Dermis blood vessel endothelial cell (primary cell): ENCODE measurements around the gene SOX10. TPM values are rescaled to one million over a fixed set of nuclear protein-coding genes. Genes with fewer than 3 reads are reported as not detected.
"Not testable (repeated sequence)": the region's sequence is repeated elsewhere in the genome, so short reads cannot be mapped to it uniquely, and the experiment has no call there.

Experiments
- DNase-seq: peaks from one replicate; pipeline ENCODE4 v3.0.0; 2010
- total RNA-seq: library from RNA; depleted of rRNA; stranded (reverse); fragments of >200 nt; gene quantifications from 2 replicates; pipeline ENCODE4 v1.2.3, GENCODE V29; 2014

Gene SOX10
- total RNA-seq, 1 donor from 2014 or later: not detected

GRCh38 chr22:37959231-37959825 is 25.0 kb downstream of the SOX10 start:
- DNase-seq: no peak

DNA sequence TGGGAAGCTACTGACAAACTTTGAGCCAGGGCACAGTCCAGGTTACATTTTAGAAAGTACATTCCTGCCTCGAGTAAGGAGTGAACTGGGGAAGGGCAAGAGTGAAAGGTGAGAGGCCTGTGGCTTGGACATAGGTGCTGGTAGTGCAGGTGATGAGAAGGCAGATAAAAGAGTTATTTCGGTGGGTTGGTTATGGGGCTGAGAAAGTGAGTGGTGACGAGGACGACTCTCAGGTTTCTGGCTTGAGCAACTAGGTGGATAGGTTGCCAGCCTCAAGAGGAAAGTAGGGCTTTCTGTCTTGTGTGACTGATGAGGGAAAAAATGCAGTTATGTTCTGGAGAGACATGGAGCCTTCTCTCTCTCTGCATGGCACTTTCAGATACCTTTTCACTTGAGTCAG is 27.1 kb downstream of the SOX10 start:
- DNase-seq: no peak

DNA sequence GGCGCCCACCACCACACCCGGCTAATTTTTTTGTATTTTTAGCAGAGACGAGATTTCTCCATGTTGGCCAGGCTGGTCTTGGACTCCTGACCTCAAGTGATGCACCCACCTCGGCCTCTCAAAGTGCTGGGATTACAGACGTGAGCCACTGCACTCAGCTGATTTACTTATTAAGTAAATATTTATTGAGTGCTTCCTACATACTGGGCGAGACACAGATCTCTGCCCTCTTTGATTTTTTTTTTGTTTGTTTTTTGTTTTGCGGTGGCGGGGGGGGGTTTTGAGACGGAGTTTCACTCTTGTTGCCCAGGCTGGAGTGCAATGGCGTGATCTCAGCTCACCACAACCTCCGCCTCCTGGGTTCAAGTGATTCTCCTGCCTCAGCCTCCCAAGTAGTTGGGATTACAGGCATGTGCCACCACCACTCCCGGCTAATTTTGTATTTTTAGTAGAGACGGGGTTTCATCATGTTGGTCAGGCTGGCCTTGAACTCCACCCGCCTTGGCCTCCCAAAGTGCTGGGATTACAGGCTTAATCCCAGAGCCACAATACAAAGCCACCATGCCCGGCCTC is 28.4 kb downstream of the SOX10 start:
- DNase-seq: not testable (repeated sequence)

DNA sequence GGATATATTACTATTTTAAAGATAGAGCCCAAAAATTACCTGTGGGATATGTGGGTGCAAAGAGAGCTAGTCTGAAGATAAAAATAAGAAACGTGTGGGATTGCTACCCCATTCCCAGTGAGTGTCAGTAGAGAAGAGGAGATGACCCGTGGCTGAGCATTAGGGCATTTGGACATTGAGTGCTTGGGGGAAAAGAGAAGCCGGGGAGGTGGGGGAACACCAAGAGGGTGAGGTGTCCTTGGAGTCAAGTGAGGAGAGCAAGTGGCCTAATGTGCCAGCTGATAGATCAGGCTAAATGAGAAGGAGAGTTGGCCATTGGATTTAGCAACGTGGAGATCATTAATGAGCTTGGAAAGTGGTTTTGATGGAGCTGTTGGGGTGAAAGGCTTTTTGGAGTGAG is 29.7 kb downstream of the SOX10 start:
- no peak for DNase-seq

DNA sequence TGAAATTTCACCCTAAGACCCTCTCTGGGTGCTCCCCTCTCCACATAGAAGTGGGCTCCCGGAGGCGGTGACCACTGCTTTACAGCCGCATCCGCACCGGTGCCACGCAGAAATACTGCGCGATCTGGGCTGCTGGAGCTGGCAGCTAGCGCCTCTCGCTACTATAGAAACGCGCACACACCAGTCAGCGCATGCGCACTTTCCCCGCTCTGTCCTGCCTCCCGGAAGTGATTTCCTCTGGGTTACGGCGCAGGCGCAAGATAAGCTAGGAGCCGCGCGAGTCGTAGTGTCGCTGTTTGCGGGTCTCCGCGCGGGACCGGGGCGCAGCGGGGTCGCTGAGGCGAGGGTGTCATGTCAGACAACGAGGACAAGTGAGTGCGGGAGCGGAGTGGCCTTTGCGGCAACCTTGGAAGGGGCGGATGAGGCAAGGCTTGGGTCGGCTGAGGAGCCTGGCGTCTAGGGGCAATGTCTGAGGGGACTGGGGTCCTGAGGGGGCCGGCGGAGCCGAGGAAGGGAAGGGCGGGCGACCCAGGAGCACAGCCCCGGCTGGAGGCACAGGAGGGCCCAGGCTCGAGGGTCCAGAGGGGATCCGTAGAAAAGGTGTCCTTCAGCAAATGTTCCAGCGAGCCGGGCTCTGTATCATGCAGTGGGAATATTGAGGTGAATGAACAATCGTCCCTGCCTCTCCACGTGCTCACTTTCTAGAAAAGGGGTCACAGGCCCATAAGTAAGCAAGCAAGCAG is 30.7 kb downstream of the SOX10 start, which contains the start of the genes C22orf23 and POLR2F:
TSS of gene C22orf23 (minus strand) at position 165 of the 743 bp plus-strand sequence. CDS start 452 bp downstream, outside the sequence.
TSS of gene POLR2F (plus strand) at position 263 of the 743 bp plus-strand sequence. CDS start at position 352, 89 bp downstream.
- DNase-seq: peak; percentile 97

DNA sequence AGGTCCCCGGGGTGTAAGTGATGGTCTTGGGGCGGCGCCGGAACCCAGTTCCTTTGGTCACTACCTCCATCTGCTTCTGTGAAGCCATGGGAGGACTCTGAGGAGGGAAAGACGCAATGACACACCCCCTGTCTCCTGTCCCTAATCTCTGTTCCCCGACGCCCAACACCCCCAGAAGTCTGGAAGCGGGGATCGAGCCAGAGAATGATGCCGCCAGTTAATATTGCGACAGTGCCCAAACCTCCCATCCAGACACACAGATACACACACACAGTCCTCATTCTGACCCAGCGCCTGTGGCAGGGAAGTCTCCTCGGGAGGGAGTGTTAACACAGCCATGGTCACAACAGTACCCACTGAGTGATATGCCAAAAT is 31.3 kb downstream of the SOX10 start:
- DNase-seq: no peak

GRCh38 chr22:37952629-37953028 is 31.7 kb downstream of the SOX10 start:
- not testable (repeated sequence) for DNase-seq

GRCh38 chr22:37951305-37951704 is 33.0 kb downstream of the SOX10 start:
- DNase-seq: peak; percentile 23

DNA sequence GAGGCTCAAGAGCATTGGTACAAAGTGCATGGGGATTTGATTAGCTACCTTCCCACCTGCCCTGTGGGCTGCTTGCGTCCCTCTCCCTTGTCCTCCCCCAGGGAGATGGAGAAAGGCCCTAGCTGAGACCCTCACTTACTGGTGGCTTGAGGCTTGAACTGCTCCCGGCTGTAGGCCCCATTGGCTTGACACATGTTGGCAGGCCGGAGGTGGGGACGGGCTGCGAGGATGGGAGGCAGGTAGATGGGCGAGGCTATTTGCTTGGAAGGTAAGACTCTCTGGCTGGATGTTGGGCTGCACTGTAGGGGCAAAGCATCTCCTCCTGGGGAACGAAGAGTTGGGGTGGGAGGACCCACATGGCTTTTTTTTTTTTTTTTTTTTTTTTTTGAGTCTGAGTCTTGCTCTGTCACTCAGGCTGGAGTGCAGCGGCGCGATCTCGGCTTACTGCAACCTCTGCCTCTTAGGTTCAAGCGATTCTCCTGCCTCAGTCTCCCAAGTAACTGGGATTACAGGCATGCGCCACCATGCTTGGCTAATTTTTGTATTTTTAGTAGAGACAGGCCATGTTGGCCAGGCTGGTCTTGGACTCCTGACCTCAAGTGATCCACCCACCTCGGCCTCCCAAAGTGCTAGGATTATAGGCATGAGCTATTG is 37.1 kb downstream of the SOX10 start:
- DNase-seq: not testable (repeated sequence)

DNA sequence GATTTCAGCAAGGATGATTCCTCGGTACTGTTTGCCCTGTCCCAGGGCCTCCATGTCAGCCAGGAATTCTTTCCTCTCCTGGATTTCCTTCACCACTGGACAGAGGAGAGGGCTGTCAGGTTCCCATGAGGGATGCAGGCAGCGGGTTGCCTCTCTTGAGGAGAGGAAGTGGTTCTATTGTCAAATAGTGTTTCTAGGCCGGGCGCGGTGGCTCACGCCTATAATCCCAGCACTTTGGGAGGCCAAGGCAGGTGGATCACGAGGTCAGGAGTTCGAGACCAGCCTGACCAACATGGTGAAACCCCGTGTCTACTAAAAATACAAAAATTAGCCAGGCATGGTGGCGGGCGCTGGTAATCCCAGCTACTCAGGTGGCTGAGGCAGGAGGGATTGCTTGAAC is 39.9 kb downstream of the SOX10 start:
- not testable (repeated sequence) for DNase-seq

DNA sequence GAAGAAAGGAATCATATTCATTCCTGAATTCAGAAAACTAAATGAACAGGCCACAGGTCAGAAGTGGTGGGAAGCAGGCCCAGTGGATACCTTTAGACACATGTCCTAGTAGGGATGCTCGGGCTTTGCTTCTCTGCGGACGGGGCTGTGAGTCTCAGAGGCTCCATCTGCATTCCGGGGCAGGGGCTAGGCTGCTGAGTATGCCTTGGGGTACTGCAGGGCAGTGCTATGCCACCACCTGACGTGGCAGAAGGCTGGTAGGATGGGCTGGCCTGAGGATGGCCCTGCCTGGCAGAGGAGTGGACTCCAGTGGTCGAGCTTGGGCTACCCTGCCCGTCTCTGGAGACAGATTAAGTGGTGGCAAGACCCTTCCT is 40.5 kb downstream of the SOX10 start:
- DNase-seq: no peak

DNA sequence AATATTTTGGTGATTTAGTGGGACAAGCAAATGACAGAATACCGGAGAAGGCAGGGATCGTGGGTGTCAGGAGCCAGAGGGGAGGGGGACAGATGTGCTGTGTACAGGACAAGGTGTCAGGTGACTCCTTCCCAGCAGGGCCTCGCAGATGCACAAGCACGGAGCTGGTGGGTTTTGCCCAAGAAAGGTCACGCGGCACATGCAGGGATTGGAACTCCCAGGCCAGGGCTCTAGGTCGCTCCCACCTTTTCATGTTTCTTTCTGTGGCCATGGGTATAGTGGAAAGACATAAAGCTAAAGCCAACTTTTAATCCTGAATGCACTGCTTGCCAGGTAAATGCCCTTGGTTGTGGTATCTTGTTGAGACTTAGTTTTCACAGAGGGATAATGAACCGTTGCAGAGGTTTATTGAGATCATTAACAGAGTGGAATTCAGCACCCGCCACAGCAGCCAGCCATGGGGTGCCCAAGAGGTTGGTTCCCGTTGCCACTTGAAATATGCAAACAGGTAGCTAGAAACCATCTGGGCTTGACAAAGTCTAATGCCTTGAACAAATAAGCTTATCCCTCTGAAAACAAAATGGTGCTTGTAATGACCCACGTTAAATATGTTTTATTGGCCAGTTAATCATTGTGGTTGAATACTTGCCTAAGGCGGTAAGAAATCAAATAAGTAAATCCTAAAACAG is 41.1 kb downstream of the SOX10 start:
- no peak for DNase-seq

DNA sequence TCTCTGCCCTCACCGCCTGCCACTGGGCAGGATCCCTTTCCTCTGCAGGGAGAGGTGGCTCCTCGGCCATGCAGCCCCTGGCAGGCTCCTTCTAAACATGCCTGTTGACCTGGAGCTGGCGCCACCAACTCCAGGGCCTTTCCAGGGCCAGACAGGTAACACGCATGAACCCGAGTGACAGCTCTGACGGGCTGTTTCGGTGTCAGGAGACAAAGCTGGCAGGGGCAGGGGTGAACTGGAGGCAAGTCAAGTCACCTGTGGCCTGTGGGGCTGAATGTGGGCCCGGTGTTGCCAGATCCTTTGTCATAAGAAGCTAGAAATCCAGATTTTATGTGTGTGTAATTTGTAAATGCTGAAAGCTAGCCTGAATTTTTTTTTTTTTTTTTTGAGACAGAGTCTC is 42.2 kb downstream of the SOX10 start:
- DNase-seq: no peak

DNA sequence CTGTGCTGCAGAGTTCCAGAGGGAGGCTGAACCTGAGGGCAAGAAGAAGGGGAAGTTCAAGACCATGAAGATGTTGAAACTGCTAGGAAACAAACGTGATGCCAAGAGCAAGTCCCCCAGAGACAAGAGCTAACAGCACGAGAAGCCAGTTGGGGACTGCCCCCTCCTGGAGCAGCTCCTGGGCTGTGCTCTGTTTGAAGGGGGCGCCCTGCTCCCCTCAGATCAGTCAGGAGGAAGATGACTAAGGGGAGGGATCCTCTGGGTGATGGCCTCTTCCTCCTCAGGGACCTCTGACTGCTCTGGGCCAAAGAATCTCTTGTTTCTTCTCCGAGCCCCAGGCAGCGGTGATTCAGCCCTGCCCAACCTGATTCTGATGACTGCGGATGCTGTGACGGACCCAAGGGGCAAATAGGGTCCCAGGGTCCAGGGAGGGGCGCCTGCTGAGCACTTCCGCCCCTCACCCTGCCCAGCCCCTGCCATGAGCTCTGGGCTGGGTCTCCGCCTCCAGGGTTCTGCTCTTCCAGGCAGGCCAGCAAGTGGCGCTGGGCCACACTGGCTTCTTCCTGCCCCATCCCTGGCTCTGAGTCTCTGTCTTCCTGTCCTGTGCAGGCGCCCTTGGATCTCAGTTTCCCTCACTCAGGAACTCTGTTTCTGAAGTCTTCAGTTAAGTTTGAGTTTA is 43.5 kb downstream of the SOX10 start:
- peak; percentile 60 for DNase-seq

DNA sequence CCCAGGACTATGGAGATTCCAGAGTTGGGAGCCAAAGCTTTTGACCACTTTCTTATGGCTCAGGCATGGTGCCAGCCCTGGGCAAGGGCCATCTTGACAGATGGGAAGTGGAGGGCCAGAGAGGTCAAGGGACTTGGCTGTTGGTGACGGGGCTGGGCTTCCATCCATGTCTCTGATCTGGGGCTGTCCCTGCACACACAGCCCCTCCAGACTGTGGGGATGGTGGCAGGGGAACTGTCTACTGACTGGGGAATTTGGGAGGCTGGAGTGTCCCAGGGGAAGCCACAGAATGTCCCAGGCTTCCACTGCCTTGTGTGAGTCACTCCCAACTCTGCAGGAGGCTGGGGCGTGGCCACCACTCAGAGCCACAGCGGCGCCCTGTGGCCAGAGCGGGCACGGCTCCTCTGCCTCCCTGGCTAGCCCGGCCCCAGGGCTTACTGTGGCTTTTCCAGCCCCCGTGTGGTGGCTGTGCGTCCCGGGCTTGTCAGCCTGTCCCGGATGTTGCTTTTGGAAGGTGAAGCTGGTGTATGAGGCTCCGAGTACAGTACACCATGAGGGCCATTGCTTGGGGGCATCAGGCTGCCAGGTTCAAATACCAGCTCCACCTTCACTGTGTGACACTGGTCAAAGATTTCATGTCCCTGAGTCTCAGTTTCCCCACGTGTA is 50.5 kb downstream of the SOX10 start:
- peak; percentile 94 for DNase-seq

GRCh38 chr22:37932821-37933578 is 51.4 kb downstream of the SOX10 start:
- DNase-seq: no peak

- no peak for DNase-seq
Measured at GRCh38 chr22:37932401-37932800, 52.0 kb downstream of the SOX10 start.

DNA sequence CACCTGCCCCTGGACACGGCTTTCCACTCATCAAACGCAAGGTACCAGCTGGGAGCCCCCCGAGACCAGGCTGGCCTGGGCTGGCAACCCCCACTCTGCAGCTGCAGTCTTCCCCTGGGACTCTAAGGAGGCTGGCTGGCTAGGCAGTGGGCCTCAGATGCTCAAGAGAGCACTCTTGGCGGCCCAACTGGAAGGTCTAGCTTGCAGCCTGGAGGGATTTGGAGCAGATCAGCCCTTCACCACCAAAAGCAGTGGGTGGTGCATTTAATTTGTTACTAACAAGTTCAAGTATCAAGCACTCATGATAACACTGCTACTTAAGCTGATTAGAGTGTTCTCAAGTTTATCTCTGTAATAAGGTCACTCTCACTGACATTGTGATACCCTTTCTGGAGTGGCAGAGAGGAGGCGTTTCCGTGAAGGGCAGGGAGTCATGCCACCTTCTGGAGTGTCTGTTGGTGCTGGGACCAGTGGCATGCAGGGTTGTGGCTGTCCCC is 52.4 kb downstream of the SOX10 start:
- DNase-seq: no peak

GRCh38 chr22:37930952-37931440 is 53.4 kb downstream of the SOX10 start:
- DNase-seq: peak; percentile 35

- peak; percentile 61 for DNase-seq
Measured at GRCh38 chr22:37930270-37930951, 53.9 kb downstream of the SOX10 start.
